Hepatocyte (in vitro differentiated cells): ENCODE measurements around the gene FADS1.

Experiments used
- EZH2 ChIP-seq: fragments of 200-600 bp; sonication (generic); IDR thresholded peaks from 2 replicates; pipeline ENCODE4 v1.6.1; 2016; ENCODE audit warnings: antibody characterized with exemption, mild to moderate bottlenecking, borderline replicate concordance
- EZH2phosphoT487 ChIP-seq: fragments of 200-600 bp; sonication (generic); IDR thresholded peaks from one replicate; pipeline ENCODE4 v1.6.1; 2018; ENCODE audit warnings: antibody characterized with exemption, mild to moderate bottlenecking, low read depth, moderate library complexity; ENCODE audit not compliant: unreplicated experiment, severe bottlenecking
- TF ChIP-seq, protein P1 (sequence below): fragments of 200-600 bp; sonication (generic); IDR thresholded peaks from 2 replicates; pipeline ENCODE4 v1.5.1; 2016; ENCODE audit warnings: antibody characterized with exemption, mild to moderate bottlenecking; ENCODE audit not compliant: poor library complexity

DNA sequence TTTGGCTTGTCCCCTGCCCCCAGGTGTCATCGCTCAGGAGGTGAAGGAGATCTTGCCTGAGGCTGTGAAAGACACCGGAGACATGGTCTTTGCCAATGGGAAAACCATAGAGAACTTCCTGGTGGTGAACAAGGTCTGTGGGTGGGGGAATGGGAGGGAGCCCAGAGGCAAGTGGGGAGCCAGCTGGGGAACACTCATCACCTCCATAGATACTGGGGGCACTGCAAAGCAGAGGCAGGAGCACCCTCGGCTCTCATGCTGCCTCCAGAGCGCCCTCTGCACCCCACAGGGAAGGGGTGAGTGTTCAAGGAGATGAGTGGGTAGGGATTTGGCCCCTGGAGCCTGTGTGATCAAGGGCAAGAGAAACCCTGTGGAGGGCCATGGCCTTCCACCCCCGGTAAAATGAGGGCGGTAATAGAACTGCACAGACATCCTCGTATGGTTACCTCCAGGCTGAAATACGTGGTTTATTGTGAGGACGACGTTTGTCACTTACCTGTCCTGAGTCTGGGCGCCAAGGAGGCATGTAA is 38.4 kb downstream of the FADS1 start:
- TF ChIP-seq, protein P1, sequence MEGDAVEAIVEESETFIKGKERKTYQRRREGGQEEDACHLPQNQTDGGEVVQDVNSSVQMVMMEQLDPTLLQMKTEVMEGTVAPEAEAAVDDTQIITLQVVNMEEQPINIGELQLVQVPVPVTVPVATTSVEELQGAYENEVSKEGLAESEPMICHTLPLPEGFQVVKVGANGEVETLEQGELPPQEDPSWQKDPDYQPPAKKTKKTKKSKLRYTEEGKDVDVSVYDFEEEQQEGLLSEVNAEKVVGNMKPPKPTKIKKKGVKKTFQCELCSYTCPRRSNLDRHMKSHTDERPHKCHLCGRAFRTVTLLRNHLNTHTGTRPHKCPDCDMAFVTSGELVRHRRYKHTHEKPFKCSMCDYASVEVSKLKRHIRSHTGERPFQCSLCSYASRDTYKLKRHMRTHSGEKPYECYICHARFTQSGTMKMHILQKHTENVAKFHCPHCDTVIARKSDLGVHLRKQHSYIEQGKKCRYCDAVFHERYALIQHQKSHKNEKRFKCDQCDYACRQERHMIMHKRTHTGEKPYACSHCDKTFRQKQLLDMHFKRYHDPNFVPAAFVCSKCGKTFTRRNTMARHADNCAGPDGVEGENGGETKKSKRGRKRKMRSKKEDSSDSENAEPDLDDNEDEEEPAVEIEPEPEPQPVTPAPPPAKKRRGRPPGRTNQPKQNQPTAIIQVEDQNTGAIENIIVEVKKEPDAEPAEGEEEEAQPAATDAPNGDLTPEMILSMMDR: no peak
- no peak for TF ChIP-seq EZH2phosphoT487
- TF ChIP-seq EZH2: no peak
